GM12878 (cell line): ENCODE results near the gene TRPM1.

Experiments
- CEBPB ChIP-seq, 2 experiments: fragments of 150-350 bp in 1 of 2; IDR thresholded peaks; 2 replicates each; pipeline ENCODE4 v1.6.1; 2012 to 2014; ENCODE audit warnings: low read depth in 2 of 2, low read length in 2 of 2, borderline replicate concordance in 1 of 2, inconsistent platforms in 1 of 2
- DPF2 ChIP-seq: fragments of 450-650 bp; IDR thresholded peaks from 2 replicates; pipeline ENCODE4 v1.6.1; 2017; ENCODE audit warnings: mild to moderate bottlenecking
- EZH2 ChIP-seq: IDR thresholded peaks from 2 replicates; pipeline ENCODE4 v1.6.1; 2012; ENCODE audit warnings: low read depth, mild to moderate bottlenecking, control low read depth, inconsistent platforms, low read length, borderline replicate concordance; ENCODE audit not compliant: control insufficient read depth
- FOS ChIP-seq: IDR thresholded peaks from 3 replicates; pipeline ENCODE4 v1.6.1; 2011; ENCODE audit warnings: borderline replicate concordance; ENCODE audit not compliant: insufficient read length; ENCODE audit errors: extremely low read depth
- TF ChIP-seq, protein P1 (sequence below), 3 experiments: IDR thresholded peaks in 2 of 3; conservative IDR thresholded peaks in 1 of 3; 2 replicates each; pipeline ENCODE4 v1.5.1; 2011; ENCODE audit warnings: low read depth in 3 of 3, low read length in 3 of 3, mild to moderate bottlenecking in 3 of 3, control low read depth in 2 of 3, moderate library complexity in 2 of 3, inconsistent platforms in 1 of 3, mixed read lengths in 1 of 3; ENCODE audit not compliant: control insufficient read depth in 2 of 3, insufficient read depth in 1 of 3; ENCODE audit errors: extremely low read depth in 1 of 3
- TF ChIP-seq, protein P2 (sequence below): fragments of 450-650 bp; IDR thresholded peaks from 2 replicates; pipeline ENCODE4 v1.6.1; 2016; ENCODE audit warnings: mild to moderate bottlenecking

DNA sequence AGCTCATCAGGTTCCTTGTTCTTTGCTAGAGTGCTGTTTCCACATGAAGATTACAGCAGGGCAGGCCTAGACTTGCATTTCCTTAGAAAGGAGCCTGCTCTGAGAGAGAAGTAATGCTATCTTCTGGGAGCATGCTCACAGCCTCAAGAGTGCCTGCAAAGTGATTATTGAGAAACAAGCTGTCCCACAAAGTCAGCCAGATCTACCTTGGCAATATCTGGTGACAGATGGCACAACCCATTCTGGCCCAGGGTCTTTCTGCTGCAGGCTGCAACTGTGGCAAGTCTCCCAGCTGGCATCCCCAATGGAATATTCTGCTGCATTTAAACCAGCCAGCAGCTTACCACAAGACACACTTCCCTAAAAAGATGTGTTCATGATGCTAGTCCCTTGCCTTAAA is 139.4 kb downstream of the TRPM1 start:
- TF ChIP-seq, protein P1, sequence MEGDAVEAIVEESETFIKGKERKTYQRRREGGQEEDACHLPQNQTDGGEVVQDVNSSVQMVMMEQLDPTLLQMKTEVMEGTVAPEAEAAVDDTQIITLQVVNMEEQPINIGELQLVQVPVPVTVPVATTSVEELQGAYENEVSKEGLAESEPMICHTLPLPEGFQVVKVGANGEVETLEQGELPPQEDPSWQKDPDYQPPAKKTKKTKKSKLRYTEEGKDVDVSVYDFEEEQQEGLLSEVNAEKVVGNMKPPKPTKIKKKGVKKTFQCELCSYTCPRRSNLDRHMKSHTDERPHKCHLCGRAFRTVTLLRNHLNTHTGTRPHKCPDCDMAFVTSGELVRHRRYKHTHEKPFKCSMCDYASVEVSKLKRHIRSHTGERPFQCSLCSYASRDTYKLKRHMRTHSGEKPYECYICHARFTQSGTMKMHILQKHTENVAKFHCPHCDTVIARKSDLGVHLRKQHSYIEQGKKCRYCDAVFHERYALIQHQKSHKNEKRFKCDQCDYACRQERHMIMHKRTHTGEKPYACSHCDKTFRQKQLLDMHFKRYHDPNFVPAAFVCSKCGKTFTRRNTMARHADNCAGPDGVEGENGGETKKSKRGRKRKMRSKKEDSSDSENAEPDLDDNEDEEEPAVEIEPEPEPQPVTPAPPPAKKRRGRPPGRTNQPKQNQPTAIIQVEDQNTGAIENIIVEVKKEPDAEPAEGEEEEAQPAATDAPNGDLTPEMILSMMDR (IDR thresholded peaks at IDR 0.05 in 2 of 3, conservative IDR thresholded peaks at IDR 0.05 in 1 of 3; ENCODE audit: control insufficient read depth in 2 of 3, extremely low read depth in 1 of 3, insufficient read depth in 1 of 3, low read depth in 3 of 3, low read length in 3 of 3), result no peak
- no peak for TF ChIP-seq CEBPB (IDR thresholded peaks at IDR 0.05; ENCODE audit: borderline replicate concordance in 1 of 2, low read depth in 2 of 2, low read length in 2 of 2)
- TF ChIP-seq DPF2, result no peak
- TF ChIP-seq, protein P2, sequence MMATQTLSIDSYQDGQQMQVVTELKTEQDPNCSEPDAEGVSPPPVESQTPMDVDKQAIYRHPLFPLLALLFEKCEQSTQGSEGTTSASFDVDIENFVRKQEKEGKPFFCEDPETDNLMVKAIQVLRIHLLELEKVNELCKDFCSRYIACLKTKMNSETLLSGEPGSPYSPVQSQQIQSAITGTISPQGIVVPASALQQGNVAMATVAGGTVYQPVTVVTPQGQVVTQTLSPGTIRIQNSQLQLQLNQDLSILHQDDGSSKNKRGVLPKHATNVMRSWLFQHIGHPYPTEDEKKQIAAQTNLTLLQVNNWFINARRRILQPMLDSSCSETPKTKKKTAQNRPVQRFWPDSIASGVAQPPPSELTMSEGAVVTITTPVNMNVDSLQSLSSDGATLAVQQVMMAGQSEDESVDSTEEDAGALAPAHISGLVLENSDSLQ, result no peak
- TF ChIP-seq EZH2, result no peak
- TF ChIP-seq FOS, result no peak
